BJ (cell line): Measurements from ENCODE around the gene TBCEL. TPM values are rescaled to one million over a fixed set of nuclear protein-coding genes. Genes with fewer than 3 reads are reported as not detected.

ENCODE experiments used
- CTCF ChIA-PET: fragments of 350-600 bp; formaldehyde crosslinking; extraction: SDS; loops from one replicate; lab custom pipeline; 2021; ENCODE audit warnings: antibody characterized with exemption, inconsistent platforms; lab: Yijun Ruan, JAX
- POLR2A ChIA-PET: fragments of 300-600 bp; sonication (Branson Sonifier 250); formaldehyde crosslinking; extraction: SDS; loops from one replicate; lab custom pipeline; 2021; ENCODE audit warnings: antibody characterized with exemption; lab: Charles Lee
- DNase-seq: peaks from one replicate; pipeline ENCODE4 v3.0.0-alpha.2; 2011; ENCODE audit warnings: low read depth
- H3K27me3 ChIP-seq: 2 replicates; pipeline ENCODE4 v1.6.0; 2011; ENCODE audit warnings: low read length; ENCODE audit not compliant: control insufficient read depth, insufficient read depth
- H3K36me3 ChIP-seq: 2 replicates; pipeline ENCODE4 v1.5.1; 2011; ENCODE audit warnings: low read length; ENCODE audit not compliant: control insufficient read depth, insufficient read depth
- H3K4me3 ChIP-seq: 2 replicates; pipeline ENCODE4 v1.5.1; 2011; ENCODE audit warnings: low read depth, mild to moderate bottlenecking, control low read depth, low read length
- polyA plus RNA-seq: library from polyadenylated mRNA; depleted of rRNA; stranded (reverse); fragments of >200 nt; gene quantifications from 2 replicates; pipeline ENCODE4 v1.2.3, GENCODE V29; 2011
- TF ChIP-seq, protein P1 (sequence below): IDR thresholded peaks from 2 replicates; pipeline ENCODE4 v1.5.1; 2011; ENCODE audit warnings: low read depth, mild to moderate bottlenecking, control low read depth, inconsistent platforms, low read length, moderate library complexity; ENCODE audit not compliant: insufficient read depth

The TBCEL gene
- polyA plus RNA-seq, 1 experiment, result 8.6 TPM

GRCh38 chr11:121108413-121108812, 84.5 kb downstream of the TBCEL start:
- TF ChIP-seq, protein P1, sequence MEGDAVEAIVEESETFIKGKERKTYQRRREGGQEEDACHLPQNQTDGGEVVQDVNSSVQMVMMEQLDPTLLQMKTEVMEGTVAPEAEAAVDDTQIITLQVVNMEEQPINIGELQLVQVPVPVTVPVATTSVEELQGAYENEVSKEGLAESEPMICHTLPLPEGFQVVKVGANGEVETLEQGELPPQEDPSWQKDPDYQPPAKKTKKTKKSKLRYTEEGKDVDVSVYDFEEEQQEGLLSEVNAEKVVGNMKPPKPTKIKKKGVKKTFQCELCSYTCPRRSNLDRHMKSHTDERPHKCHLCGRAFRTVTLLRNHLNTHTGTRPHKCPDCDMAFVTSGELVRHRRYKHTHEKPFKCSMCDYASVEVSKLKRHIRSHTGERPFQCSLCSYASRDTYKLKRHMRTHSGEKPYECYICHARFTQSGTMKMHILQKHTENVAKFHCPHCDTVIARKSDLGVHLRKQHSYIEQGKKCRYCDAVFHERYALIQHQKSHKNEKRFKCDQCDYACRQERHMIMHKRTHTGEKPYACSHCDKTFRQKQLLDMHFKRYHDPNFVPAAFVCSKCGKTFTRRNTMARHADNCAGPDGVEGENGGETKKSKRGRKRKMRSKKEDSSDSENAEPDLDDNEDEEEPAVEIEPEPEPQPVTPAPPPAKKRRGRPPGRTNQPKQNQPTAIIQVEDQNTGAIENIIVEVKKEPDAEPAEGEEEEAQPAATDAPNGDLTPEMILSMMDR, result no peak
- no peak for DNase-seq
- H3K36me3 ChIP-seq, result no peaks in the 10 kb centered on the region
- no peak overlapping the region for H3K4me3 ChIP-seq
- peaks cover 3% of the 10 kb centered on the region for H3K27me3 ChIP-seq
- ChIA-PET CTCF (no interaction called here), POLR2A (no interaction called here)

- Histone ChIP-seq H3K4me3 (no peak overlapping the region), H3K36me3 (no peaks in the 10 kb centered on the region), H3K27me3 (peaks cover 2% of the 10 kb centered on the region; the same call in 1 of the 2 replicates)
- ChIA-PET POLR2A (no interaction called here), CTCF (no interaction called here)
- DNase-seq, result no peak
- TF ChIP-seq, protein P1, result no peak
Measured at GRCh38 chr11:121109471-121109870, 85.6 kb downstream of the TBCEL start.

DNA sequence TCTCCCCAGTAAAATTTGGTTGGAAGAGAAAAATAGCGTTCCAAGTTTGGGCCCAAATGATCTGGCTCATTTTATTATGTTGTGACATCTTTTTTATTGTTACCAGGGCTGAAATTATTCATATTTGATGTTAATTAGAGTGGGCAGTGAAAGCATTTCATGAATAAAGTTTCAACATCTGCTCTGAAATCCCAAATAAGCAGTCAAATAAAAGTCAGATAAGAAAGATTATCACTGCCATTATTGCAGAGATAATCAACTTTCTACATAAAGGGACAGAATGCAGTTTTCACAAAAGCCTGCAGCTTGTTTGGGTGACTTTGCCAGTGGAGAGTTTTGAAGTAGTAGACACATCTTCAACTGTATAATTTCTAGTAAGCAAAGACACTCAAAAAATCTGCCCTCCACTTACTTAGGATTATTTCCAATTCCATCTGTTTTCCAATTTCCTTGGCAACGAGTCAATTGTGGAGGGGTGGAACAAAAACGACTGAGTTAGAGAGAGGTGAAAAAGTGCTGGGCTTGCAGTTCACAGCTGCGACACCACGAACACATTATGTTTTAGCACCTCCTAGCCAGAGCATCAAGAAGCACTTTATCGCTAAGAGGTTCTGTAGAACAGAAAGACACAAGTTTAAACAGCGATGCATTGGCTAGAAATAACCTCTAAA, 86.1 kb downstream of the TBCEL start:
- CTCF ChIA-PET, result no interaction called here
- no peak for DNase-seq
- Histone ChIP-seq H3K4me3 (no peak overlapping the region), H3K36me3 (no peaks in the 10 kb centered on the region), H3K27me3 (peaks cover 2% of the 10 kb centered on the region; the same call in 1 of the 2 replicates)
- TF ChIP-seq, protein P1, result no peak
- POLR2A ChIA-PET, result no interaction called here

GRCh38 chr11:121110871-121111724, 87.2 kb downstream of the TBCEL start:
- ChIA-PET POLR2A (no interaction called here), CTCF (interaction anchor here (1.8 kb wide), 1 partner anchor 11 kb away, joined by 4 read pairs; no protein-coding TSS in a partner anchor)

More at GRCh38 chr11:121110871-121111724, 87.2 kb downstream of the TBCEL start:
- Histone ChIP-seq H3K27me3 (peaks cover 2% of the 10 kb centered on the region; the same call in 1 of the 2 replicates), H3K4me3 (no peak overlapping the region), H3K36me3 (no peaks in the 10 kb centered on the region)
- TF ChIP-seq, protein P1, result no peak
- no peak for DNase-seq
